HG03469 (cell line): ENCODE data around the gene NUDT16L1.

Experiments
- ATAC-seq: cut with Tn5 transposase; IDR thresholded peaks from one replicate; pipeline ENCODE4 v1.9.1; 2021; ENCODE audit warnings: mild to moderate bottlenecking, moderate library complexity, moderate number of reproducible peaks; ENCODE audit not compliant: unreplicated experiment

The NUDT16L1 gene

DNA sequence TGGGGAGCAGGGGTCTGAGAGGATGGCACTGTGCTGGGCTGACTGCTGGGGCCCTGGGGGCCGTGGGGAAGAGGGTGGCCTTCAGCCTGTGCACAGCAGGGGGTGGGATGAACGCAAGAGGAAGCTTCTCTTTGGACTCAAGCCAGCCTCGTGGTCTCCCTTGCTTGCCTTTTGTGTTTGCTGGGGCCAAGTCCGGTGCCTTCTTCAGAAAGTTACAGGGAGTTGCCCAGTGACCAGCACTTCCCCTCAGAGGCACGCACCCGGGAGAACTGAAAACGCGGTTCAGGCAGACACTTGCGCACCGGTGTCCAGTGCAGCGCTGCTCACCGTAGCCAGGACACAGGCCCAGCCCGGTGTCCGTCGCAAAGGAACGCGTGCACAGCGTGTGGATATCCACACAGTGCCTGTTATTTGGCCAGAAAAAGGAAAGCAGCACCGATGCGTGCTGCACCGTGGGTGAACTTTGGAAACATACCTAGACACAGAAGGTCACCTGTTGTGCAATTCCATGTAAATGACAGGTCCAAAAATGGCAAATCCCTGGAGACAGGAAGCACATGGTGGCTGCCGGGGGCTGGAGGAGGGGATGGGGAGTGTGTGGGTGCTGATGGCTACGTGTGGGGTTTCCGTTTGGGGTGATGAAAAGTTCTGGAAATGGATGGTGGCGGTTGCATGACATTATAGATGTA lies 29.4 kb upstream of the NUDT16L1 start:
- ATAC-seq: no peak

DNA sequence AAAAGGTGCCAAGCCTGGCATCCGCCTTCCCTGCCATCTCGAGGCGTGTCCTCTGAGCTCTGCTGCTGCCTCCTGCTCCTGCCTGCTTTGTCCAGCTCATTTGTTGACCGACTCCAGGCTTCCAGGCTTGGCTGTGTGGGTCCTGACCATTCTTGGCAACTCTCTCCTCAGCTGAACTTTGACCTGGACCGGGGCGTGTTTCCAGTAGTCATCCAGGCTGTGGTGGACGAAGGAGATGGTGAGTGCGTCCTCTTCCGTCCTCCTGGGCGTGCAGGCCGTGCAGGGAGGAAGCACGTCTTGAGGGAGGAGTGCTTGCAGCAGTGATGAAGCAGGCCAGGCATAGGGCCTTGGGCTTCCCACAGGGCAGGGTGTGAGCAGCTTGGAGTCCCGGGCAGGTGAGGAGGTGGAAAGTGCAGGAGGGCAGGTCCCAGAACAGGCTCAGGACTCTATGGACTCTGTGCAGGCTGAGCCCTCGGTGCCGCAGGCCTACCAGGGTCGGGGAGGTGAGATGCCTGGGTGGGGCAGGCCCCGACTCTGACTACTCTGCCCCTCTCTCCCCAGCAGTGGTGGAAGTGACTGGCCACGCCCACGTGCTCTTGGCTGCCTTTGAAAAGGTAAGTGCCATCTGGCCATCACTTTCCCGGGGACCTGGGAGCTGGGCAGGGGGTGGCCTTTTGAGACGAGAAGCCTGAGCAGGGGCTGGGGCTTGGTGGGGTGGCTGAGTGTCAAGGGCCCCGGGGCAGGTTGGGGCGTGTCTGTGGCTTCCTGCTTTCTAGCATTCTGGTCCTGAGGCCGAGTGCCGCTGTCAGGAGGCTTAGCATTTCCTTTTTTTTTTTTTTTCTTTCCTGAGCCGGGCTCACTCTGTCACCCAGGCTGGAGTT lies 28.6 kb upstream of the NUDT16L1 start:
- ATAC-seq: no peak

DNA sequence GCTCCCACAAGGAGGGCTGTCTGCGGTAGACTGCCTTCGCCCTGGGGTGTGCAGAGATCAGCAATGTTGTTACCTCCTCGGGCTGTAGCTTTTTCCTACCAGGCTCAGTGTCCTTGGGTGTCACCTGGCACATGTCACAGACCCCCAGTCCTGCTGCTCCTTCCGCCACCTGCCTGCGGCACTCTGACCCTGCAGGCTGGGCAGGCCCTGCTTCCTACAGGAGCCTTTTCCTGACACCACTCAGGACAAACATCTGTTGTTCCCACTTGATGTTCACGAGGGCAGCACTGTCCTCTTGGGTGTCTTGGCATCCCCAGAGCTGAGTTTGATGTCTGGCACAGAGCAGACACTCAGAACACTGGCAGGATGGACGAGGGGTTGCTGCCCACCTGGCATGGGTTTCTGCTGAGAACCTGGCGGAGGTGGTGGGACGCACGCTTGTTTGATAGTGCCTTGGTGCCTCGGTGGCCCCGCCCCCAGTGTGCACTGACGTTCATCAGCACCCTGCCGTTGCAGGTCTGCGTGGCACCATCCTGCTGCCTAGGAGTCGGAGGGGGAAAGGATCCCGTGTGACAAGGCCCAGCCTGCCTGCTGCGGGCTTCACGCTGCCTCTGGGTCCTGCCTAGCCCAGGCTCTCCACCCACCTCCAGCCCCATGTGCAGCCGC lies 26.7 kb upstream of the NUDT16L1 start:
- no peak for ATAC-seq

DNA sequence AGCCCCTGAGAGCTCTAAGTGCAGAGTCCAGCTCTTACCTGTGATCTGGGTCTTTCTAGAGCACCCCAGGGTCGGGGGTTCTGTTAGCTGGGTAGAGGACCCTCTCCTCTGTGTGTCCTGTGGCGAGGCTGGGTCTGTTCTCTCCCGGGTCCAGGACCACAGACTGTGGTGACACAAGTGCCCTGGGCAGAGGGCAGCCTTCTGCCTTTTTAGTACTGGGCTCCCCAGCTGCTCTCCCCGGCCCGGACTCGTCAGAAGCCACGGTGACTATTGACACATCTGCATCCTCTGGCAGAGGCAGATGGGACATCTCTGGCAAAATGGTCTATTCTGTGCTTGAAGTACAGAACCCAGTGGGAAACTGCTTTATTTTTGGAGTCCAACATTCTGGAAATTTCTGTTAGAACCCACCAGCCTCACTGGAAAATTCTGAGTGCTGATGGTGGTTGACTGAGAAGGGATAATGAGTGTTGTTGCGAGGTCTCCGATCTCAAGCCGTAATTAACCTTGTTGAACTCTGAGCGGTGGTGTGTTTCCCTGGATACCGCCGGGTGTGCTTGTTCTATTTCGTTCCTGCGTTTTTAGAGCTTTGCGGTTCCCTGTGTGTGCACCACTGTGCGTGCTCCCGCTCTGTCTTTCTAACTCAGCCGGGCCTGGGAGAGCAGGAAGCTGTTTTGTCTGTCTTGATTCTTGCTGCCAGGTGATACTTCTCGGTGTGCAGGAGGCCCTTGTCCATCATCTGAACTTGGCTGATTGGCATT lies 26.0 kb upstream of the NUDT16L1 start:
- ATAC-seq: no peak

DNA sequence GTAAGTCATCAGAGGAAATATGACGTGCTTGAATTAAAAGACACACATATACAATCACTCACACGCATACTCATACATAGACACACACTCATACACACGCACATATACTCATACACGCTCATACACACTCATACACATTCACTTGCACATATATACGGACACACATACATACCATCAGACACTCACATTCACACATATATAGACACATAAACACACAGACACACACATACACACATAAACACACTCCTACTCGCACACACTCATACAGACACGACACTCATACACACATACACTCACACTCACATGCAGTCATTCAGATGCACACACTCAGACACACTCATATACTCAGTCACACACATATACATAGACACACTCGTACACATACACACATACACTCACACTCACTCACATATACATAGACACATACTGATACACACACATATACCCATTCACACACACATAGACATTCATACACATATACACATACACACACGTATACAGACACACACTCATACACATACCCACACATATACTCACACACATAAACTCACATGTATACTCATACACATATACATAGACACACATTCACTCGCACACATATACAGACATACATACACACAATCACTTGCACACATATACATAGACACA lies 24.9 kb upstream of the NUDT16L1 start:
- no peak for ATAC-seq

DNA sequence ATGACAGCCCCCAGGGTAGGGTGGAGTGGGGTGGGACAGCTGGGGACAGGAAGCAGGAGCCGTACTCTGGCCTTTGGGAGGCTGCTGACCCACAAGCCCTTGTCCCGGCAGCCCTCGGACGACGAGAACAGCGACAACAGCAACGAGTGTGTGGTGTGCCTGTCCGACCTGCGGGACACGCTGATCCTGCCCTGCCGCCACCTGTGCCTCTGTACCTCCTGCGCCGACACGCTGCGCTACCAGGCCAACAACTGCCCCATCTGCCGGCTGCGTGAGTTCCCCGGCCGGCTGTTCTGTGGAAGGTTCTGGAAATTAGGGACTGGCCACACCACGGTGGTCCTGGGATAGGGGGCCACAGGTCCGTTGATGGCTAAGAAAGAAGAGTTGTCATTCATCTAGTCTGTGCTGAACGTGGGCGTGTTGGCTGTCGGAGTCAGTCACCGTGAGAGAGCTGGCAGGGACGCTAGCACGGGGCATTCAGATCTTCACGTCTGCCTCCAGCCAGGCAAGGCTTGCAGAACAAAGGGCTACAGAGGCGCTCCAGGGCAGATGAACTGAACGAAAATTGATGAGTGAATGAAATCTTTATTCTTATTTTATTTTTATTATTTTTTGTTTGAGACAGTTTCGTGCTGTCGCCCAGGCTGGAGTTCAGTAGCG lies 19.8 kb upstream of the NUDT16L1 start:
- ATAC-seq: no peak

DNA sequence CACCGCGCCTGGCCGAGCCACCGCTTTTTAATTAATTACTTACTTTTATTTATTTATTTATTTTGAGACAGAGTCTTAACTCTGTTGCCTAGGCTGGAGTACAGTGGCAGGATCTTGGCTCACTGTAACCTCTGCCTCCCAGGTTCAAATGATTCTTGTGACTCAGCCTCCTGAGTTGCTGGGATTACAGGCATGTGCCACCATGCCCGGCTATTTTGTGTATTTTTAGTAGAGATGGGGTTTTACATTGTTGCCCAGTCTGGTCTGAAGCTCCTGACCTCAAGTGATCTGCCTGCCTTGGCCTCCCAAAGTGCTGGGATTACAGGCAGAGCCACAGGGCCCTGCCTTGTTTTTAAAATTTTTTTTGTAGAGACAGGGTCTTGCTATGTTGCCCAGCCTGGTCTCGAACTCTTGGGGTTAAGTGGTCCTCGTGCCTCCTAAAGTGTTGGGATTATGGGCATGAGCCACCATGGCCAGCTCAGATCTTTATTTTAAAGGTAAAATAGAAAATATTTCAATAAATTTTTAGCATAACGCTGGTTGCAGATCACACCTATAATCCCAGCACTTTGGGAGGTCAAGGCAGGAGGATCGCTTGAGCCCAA lies 18.3 kb upstream of the NUDT16L1 start:
- ATAC-seq: no peak

DNA sequence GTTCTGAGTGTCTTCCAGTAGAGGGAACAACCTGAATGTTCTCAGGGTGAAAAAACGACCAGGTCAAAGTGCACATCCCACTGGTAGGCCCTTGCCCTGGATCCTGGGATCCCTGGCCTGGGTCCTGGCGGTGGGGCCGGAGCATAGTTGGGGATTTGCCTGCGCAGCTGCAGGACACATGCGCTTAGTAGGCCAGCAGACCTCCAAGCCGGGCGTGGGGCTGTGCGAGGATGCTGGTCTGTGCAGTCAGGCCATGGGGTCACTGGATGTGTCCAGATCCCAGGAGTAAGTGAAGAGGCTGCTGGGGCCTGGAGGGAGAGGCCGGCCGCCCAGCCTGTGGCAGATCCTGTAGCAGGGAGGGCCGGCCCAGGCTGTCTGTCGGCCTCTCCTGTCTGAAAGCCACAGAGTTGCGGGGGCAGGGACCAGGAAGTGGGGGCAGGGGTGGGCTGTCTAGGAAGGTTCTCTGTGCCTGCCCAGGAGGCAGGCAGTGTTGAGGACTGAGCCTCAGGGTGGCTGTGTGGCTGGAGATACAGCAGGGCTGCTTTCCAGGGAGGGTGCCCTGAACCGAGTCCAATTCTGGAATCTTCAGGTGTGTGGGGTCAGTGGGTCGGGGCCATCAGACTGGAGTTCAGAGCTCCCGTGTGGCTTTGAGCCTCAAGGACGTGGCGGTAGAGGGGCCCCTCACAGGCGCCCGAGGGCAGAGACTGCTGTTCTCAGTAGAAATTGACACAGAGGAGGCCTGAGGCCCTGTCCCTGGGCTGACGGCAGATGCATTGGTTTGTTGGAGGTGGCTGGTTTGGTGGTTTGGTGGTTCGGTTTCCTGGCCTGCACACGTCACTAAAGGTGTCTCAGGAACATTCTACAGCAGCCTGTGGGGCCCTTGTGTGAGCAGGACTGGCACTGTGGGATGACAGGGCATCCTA lies 17.2 kb upstream of the NUDT16L1 start:
- no peak for ATAC-seq

DNA sequence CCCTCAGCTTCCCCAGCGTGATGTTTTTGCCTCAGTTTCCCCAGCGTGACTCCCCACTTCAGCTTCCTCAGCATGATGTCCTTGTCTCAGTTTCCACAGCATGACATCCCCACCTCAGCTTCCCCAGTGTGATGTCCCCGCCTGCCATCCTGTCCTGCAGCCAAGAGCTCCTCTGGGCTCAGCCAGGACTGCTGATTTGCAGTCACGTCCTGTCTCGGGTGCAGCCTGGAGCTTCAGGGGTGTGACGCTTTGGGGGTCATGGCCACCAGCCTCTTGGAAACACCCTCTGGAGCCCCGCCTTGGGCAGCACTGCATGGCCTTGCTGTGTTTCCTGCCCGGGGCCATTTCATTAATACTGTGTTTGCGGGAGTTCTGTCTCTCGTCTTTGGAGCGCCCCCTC lies 16.5 kb upstream of the NUDT16L1 start:
- ATAC-seq: no peak

DNA sequence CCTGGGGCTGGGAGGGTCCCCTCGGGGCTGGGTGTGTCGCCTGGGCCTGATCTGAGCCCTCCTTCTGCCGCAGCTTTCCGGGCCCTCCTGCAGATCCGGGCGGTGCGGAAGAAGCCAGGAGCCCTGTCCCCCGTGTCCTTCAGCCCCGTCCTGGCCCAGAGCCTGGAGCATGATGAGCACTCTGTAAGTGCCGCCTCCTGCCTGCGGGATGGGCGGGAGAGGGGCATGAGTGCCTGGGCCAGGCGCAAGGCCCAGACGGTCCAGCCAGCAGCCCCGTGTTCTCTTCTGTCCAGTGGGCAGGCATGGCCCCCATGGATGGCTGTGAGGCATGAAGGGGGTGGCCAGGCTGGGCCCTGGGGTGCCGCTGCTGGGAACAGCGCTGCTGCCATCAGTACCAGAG lies 16.0 kb upstream of the NUDT16L1 start:
- ATAC-seq: no peak

DNA sequence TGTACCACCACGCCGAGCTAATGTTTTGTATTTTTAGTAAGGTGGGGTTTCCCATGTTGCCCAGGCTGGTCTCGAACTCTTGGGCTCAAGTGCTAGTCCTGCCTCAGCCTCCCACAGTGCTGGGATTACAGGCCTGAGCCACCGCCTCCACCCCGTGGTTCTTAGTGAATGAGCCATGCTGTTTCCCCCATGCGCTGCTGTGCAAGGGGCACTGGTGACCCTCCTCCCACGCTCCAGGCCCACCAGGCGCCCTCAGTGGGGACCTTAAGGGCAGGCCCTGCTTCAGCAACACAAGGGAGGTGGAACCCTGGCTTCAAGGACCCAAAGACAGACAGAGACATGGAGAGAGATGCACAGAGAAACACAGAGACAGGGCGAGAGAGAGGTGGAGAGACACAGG lies 15.4 kb upstream of the NUDT16L1 start:
- ATAC-seq: no peak

DNA sequence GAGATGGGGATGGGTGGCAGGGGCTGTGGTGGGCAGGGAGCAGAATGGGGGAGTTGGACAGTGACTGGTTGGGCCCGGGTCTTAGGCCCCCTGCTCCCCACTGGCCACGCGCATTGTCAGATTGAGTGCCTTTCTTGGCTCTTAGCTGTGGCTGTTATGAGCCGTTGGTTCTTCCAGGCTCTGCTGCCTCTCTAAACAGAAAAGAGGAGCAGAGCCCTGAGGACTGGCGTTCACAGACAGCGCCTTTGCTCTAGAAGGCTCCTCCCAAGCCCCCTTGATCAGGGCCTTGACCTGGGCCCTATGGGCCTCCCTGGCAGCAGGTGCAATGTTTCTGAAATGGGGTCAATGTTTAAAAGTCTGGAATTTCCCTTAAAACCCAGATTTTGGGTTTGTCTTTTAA lies 14.8 kb upstream of the NUDT16L1 start:
- no peak for ATAC-seq

DNA sequence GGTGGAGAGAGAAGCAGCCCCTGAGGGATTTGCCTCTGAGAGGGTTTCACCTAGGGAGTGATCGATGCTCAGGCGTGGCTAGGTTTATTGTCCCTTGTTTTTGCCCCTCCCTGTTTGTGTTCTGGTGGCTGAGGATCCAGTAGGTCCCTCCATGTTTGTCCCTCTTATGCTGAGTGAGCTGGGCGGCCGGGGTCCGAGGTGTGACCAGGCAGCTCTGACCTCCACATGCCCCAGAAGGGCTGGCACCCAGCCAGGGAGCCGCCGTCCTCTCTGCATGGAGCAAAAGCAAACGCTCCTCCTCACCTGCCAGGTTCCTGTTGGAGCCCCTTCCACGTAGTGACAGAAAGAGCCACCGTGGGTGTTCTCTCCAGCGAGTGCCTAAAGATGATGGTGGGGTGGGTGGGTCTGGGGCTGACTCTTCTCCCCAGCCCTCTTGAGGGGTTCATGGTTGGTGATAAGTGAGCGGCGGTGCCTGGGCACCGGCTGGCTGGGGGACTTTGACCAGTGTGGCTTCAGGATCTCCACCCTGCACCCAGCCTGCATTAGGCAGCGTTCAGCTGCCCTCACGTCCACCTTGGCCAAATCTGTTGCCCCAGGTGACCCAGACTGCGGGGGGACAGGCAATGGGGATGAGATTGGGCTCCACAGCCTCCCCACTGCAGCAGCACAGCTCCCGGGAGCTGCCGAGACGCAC lies 14.1 kb upstream of the NUDT16L1 start:
- no peak for ATAC-seq

DNA sequence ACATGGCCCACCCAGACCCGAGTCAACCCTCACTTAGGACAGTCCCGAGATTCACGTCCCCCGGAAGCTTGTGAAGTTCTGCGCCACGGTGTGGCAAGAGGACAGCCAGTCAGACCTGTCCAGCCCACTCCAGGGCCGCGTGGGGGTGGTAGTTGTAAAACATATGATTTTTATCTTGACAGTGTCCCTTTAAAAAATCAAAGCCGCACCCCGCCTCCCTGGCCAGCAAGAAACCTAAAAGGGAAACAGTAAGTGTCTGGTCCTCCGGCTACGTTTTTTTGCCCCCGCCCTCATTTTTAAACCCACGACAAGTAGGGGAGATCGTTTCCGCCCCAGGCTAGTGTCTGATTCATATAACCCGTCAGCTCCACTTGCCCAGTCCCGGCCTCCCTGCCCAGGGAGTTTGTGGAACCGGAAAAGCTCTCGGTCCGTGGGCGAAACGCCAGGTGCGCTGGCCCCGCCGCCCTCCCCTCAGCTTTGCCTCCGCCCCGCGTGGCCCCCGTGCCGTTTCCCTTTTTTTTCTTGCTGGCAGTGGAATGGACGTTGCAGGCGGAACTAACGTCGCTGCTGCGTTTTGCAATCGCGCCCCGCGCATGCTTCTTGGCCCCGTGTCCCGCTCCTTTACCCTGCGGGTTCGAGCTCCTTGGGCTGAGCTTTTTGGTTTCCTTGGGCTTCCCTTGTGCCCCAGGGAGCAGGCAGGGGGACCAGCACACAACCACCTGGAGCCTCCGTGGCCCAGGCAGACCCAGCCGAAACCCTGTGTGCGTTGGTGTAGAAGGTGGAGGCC lies 13.3 kb upstream of the NUDT16L1 start:
- no peak for ATAC-seq

DNA sequence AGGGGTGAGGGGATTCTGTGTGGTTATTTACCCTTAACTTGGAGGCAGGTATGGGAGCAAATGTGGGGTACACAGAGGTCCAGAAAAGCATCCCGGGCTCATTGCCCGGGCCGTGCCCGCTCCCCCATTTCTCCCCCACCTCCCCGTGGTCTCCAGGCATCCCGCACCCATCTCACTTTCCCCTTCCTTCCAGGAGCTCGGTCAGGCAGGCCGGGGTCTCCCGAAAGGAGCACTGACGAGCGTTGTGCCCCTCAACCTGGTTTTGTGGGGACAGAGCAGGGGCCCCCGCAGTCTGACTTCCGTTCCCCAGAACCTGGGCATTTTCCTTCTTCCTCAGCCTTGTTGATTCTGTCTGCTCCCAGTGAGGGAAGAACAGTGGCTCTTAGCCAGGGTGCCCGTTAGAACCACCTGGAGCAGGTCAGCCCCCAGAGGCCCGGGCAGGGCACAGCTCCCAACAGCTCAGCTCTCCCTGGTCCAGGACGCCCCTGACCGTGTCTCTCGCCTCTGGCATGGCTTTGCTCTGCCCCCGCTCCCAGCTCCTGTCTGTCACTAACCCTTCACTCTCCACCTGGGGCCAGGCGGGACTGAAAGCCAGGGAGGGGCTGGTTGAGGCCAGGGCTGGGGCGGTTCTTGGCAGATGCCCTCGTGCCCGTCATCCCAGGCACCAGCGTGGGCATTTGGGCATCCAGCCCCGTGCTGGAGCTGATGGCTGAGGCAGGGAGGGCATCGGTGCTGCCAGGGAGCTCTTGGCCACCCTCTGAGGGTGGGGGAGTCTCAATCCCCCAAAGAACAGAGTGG lies 12.5 kb upstream of the NUDT16L1 start:
- no peak for ATAC-seq

DNA sequence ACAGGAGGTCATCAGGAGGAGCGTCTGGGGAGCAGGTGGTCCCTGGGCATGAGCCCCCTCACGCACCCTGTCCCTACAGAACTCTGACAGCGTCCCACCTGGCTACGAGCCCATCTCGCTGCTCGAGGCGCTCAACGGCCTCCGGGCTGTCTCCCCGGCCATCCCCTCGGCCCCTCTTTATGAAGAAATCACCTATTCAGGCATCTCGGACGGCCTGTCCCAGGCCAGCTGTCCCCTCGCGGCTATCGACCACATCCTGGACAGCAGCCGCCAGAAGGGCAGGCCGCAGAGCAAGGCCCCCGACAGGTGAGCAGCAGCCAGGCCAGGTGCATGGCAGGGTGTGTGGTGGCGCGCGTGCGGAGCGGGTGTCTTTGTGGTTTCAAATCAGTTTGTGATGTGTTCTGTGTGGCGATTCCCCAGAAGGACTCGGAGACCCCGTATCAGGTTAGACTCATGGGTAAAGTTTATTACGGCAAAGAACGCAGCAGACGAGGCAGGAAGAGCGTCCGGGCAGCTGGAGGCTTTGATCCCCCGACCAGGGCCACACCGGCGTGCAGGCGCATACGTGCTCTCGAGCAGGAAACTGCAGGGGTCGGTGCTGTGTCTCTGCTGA lies 11.8 kb upstream of the NUDT16L1 start:
- ATAC-seq: no peak
